Measurements from ENCODE around the gene KIAA1958. TPM values are rescaled to one million over a fixed set of nuclear protein-coding genes. Genes with fewer than 3 reads are reported as not detected.

The KIAA1958 gene
- total and polyA plus RNA-seq, 7 donors, result 0.60 to 8.0 (median 4.3) TPM

DNA sequence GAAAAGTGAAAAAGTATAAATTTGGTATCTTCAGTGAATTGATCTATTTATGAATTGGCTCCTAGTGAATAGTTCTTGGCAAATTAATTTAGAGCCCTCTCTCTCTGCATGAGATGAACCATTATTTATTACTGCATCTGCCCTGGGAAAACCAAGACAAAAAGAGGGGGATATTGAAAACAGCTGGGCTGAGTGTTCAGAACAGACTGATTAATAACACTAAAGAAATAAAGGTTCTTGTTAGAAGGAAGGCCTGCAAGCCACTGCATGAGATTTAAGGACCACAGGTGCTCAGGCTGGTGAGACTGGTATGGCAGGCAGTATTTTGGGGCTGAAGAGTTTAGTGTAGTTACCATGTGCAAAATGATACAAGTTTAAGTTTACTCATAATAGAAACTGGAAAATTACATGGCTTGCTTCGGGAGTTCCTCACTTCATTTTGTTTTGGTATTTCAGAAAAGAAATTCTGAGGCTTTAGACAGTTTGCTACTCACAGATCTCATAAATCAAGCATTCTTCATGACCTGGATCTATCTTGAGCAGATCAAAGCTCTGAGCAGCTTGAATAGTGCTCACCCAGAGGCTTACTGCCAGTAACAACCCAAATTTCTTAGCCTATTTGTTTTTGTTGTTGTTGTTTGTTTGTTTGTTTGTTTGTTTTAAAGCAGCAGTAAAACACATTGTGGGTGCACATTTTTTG lies 56.1 kb downstream of the KIAA1958 start:
- 89 to 96% methylated on average over 1 of the region's 1 CpG for WGBS, 2 donors
- peaks cover 0 to 6% (median 0%) of the 10 kb centered on the region in 4 donors for H3K4me1 ChIP-seq
- no peaks in the 10 kb centered on the region for H3K27me3 ChIP-seq
- no peak for DNase-seq
- no peak overlapping the region for H3K27ac ChIP-seq
- no peak overlapping the region for H3K4me3 ChIP-seq
- TF ChIP-seq EP300 (IDR thresholded peaks at IDR 0.05), result no peak
- no peak for TF ChIP-seq POLR2AphosphoS5 (IDR thresholded peaks at IDR 0.05)
- TF ChIP-seq POLR2A (IDR thresholded peaks at IDR 0.05), result no peak
- TF ChIP-seq, protein P1, sequence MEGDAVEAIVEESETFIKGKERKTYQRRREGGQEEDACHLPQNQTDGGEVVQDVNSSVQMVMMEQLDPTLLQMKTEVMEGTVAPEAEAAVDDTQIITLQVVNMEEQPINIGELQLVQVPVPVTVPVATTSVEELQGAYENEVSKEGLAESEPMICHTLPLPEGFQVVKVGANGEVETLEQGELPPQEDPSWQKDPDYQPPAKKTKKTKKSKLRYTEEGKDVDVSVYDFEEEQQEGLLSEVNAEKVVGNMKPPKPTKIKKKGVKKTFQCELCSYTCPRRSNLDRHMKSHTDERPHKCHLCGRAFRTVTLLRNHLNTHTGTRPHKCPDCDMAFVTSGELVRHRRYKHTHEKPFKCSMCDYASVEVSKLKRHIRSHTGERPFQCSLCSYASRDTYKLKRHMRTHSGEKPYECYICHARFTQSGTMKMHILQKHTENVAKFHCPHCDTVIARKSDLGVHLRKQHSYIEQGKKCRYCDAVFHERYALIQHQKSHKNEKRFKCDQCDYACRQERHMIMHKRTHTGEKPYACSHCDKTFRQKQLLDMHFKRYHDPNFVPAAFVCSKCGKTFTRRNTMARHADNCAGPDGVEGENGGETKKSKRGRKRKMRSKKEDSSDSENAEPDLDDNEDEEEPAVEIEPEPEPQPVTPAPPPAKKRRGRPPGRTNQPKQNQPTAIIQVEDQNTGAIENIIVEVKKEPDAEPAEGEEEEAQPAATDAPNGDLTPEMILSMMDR (IDR thresholded peaks at IDR 0.05), result no peak
- intact Hi-C loops (cut with DNase I), result no loop called here
- no peaks in the 10 kb centered on the region for H3K9me3 ChIP-seq
- no peaks in the 10 kb centered on the region for H3K36me3 ChIP-seq

DNA sequence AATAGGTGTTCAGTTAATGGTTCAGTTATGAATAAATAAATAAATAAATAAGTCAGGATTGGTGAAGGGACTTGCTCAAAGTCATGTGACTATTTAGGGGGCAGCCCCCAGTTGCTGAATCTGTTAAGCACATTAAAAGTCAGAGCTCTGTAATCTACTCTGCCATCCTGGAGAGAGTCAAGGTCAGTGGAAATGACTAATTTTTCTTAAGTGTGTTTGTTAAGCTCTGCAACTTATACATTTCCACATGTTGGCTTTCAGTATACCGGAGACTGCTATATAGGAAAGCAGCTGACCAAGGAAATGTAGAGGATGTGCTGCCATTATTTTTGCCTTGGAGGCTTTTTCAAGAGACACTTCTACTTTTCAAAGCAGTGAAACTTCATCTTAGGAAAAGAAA lies 57.9 kb downstream of the KIAA1958 start:
- H3K4me3 ChIP-seq, result no peak overlapping the region
- no peak overlapping the region for H3K27ac ChIP-seq
- no peak for TF ChIP-seq EP300 (IDR thresholded peaks at IDR 0.05)
- TF ChIP-seq, protein P1 (IDR thresholded peaks at IDR 0.05), result no peak
- H3K9me3 ChIP-seq, result no peaks in the 10 kb centered on the region
- peaks cover 0 to 13% (median 3%) of the 10 kb centered on the region in 4 donors for H3K4me1 ChIP-seq
- DNase-seq, result no peak
- intact Hi-C loops (cut with DNase I), result no loop called here
- H3K27me3 ChIP-seq, result no peaks in the 10 kb centered on the region
- no peaks in the 10 kb centered on the region for H3K36me3 ChIP-seq
- WGBS, 2 donors, result 86 to 94% methylated on average over 1 of the region's 1 CpG

DNA sequence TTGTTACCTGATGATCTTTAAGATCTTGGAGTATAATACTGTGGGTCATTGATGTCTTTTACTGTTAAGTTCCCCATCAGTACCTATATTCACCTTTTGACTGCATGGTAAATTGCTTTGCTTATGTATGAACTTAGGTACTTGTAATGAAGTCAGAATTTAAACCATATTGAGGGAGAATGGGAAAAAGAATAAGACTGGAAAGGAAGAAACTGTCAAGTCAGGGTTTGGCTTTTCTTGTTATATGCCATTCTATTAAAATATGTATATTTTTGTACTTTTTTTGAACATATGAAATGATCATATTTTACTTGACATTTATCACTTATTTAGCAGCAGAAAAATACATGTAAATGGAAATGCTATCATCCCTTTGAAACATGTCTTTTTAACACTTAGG lies 58.6 kb downstream of the KIAA1958 start:
- H3K9me3 ChIP-seq, result no peaks in the 10 kb centered on the region
- no peak overlapping the region for H3K27ac ChIP-seq
- peaks cover 0 to 16% (median 3%) of the 10 kb centered on the region in 4 donors for H3K4me1 ChIP-seq
- no peaks in the 10 kb centered on the region for H3K36me3 ChIP-seq
- no peak overlapping the region for H3K4me3 ChIP-seq
- H3K27me3 ChIP-seq, result no peaks in the 10 kb centered on the region
- intact Hi-C loops (cut with DNase I), result no loop called here
- DNase-seq, result no peak
- TF ChIP-seq POLR2AphosphoS5 (IDR thresholded peaks at IDR 0.05) (no peak), EP300 (IDR thresholded peaks at IDR 0.05) (no peak), POLR2A (IDR thresholded peaks at IDR 0.05) (no peak)
- TF ChIP-seq, protein P1 (IDR thresholded peaks at IDR 0.05), result no peak

DNA sequence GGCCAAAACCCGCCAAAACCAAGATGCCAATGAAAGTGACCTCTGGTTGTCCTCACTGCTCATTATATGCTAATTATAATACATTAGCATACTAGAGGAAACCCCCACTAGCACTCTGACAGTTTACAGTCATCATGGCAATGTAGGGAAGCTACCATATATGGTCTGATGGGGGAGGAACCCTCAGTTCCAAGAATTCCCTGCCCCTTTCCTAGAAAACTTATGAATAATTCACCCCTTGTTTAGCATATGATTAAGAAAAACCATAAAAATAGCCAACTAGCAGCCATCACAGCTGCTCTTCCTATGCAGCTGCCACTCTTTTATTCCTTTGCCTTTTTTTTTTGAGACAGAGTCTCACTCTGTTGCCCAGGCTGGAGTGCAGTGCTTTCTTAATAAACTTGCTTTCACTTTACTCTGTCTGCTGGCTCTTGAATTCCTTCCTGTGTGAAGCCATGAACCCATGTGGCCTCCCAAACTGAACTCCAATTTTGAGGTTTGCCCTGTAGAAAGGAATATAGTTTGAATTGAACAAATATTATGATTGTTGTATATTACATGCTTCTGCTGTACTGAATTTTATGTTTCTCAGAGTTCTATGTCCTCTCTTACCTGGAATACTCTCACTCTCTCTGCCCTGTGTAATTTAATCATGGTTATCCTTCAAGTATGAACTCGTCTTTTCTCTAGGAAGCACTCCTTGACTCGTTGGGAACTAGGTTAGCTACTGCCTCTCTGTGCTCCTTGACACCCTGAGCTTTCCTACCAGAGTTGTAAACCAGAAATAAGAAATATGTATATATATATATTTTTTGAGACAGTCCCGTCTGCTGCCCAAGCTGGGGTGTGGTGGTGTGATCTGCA lies 59.8 kb downstream of the KIAA1958 start:
- no peak for DNase-seq
- H3K27me3 ChIP-seq, result no peaks in the 10 kb centered on the region
- TF ChIP-seq POLR2AphosphoS5 (IDR thresholded peaks at IDR 0.05), result no peak
- TF ChIP-seq, protein P1 (IDR thresholded peaks at IDR 0.05), result no peak
- TF ChIP-seq EP300 (IDR thresholded peaks at IDR 0.05), result no peak
- no peak for TF ChIP-seq POLR2A (IDR thresholded peaks at IDR 0.05)
- 67 to 71% methylated on average over 4 of the region's 4 CpGs for WGBS, 2 donors
- H3K27ac ChIP-seq, result no peak overlapping the region
- H3K36me3 ChIP-seq, result no peaks in the 10 kb centered on the region
- no peaks in the 10 kb centered on the region for H3K9me3 ChIP-seq
- intact Hi-C loops (cut with DNase I), result no loop called here
- H3K4me1 ChIP-seq, result peaks cover 0 to 16% (median 3%) of the 10 kb centered on the region in 4 donors
- H3K4me3 ChIP-seq, result no peak overlapping the region

Data from sigmoid colon (tissue), 7 donors.